Measurements from ENCODE around the gene BEAN1. TPM values are rescaled to one million over a fixed set of nuclear protein-coding genes. Genes with fewer than 3 reads are reported as not detected.
"Not testable (repeated sequence)": the region's sequence is repeated elsewhere in the genome, so short reads cannot be mapped to it uniquely, and the experiment has no call there.

The BEAN1 gene
- total RNA-seq, 1 donor from 2014 or later = 0.39 TPM

DNA sequence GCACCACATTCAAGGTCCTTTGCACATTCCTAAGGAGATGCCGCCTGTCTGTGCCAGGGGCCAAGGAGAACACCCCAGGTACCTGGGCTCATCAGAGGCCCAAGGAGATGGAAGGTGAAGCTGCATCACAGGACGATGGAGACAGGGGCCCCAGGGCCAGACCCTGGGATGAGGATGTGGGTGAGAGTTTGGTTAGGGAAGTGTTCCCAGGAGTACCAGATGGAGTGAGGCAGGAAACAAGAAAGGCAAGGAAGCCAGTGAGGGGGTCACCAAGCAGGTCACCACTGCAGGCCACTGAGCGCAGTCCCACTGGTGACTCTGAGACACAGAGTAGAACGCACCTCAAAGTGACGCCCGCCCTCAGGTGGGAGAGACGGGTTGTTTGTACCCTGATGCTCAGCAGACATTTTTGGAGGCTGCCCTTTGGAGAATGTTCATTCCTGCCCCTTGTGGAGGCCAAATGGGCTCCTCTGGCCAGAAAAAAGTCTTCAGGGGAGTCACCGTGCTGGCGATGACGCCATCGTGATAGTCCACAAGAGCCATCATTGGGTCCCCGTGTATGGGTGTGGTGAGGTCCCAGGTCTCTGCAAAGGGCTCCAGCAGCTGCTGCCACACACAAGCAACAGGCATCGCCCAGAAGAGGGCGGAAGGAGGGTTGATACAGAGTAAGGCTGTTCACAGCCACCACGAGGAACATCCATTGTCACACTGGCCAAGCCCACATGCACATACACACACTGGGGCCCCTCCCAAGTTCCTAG is 57.5 kb downstream of the BEAN1 start:
- DNase-seq (ENCODE audit: low read depth in 2 of 2) = no peak

DNA sequence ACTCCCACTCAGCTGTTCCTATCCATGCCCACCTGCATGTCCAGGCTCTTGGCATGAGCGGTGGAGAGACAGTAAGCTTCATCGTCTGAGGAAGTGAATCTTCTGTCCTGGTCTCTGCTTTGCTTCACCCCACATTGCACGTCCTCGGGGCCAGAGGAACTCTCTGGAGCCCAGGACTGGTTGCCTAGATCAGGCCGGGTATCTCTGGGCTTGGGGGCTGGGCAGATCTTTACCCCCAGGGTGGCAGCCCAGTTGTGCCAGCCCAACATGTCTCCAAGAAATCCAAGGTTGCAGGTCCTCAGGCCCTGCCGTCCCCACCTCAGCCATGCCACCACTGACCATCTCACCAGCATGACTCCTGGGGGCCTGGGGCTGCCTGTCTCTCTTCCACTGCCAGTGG is 58.3 kb downstream of the BEAN1 start:
- no peak for DNase-seq (ENCODE audit: low read depth in 2 of 2)

- no peak for DNase-seq (ENCODE audit: low read depth in 2 of 2)
Observed at GRCh38 chr16:66486199-66486772, 59.2 kb downstream of the BEAN1 start.

DNA sequence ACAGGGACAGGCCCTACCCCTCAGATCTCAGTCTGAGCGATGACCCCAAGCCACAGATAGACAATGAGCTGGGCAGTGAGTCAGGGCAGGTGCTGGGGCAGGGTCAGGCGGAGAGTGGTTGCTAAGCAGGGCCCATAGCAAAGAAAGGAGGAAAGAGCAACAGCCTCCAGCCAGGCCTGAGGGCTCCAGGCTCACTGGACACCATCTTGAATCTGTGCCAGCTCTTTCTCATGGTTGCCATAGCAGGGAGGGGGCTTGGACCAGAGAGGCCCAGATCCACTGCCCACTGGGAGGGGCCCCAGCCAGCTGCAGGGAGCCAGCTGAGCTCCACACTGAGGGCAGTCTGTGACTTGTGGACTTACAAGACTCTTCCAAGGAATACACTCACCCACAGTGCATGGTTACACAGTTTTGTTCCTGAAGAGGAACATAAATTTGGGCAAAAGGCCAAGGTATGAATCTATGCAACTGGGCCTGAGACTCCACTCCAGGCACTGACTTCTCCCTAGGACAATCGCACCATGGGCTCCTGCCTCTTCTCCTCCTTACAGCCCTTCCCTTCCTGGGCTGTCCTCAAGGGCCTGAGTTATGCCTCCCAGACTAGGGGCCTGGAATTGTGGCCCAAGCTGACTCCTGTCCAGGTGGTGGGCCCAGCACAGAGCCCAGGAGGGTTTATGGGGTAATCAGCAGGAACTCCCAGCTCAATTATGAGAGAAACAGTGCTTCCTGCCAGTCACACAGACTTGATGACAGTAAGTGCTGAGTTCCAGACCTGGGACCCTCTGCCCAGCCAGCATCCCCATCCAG is 59.9 kb downstream of the BEAN1 start:
- DNase-seq (ENCODE audit: low read depth in 2 of 2) = peak; percentile 67 to 69

GRCh38 chr16:66487580-66488275 is 60.6 kb downstream of the BEAN1 start:
- DNase-seq (ENCODE audit: low read depth in 2 of 2) = no peak

DNA sequence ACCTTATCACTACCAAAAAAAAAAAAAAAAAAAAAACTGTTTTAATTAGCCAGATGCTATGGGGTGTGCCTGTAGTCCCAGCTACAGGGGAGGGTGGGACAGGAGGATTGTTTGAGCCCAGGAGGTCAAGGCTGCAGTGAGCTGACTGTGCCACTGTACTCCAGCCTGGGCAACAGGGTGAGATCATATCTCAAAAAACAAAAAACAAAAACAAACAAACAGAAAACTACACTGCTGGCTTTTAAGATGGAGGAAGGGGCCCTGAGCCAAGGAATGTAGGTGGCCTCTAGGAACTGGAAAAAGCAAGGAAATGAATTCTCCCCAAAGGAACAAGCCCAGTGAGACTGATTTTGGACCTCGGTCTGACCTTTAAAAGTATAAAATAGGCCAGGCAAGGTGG is 61.4 kb downstream of the BEAN1 start:
- no peak for DNase-seq (ENCODE audit: low read depth in 2 of 2)

DNA sequence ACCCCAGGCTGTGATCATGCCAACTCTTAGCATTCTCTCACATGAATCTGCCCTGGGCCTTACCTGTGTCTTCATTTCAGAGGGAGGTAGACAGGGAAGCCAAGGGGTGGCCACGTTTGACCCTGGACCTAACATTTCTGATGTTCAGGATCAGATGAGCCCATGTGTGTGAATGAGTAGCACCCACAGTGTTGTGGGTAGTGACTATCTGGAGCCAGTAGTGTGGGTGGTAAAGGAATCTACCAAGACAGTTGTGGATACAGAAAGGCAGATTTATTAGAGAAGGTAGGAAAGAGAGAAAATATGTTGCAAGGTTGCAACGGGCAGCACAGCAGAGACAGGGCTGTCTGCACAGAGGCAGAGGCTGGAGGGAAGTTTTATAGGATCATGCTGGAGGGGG is 62.3 kb downstream of the BEAN1 start:
- no peak for DNase-seq (ENCODE audit: low read depth in 2 of 2)

DNA sequence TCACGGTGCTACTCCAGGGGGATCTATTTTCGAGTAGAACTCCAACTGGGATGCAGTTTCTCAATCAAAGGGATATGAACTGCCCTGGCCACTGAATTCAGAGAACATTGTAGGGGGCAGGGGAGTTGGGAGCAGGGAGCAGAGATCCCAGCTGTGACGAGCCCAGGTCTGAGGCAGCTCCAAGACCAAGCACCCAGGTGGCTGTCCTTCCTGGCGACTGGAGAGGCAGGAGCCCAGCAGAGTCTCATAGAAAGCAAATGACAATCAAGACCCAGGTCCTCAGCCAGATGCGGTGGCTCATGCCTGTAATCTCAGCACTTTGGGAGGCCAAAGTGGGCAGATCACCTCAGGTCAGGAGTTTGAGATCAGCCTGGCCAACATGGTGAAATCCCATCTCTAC is 62.7 kb downstream of the BEAN1 start:
- no peak for DNase-seq (ENCODE audit: low read depth in 2 of 2)

GRCh38 chr16:66490774-66491715 is 64.0 kb downstream of the BEAN1 start:
- DNase-seq (ENCODE audit: low read depth in 2 of 2) = no peak

- DNase-seq (ENCODE audit: low read depth in 2 of 2) = no peak
Observed at GRCh38 chr16:66491716-66492064, 64.6 kb downstream of the BEAN1 start.

GRCh38 chr16:66493490-66494401 is 66.7 kb downstream of the BEAN1 start:
- no peak for DNase-seq (ENCODE audit: low read depth in 2 of 2)

GRCh38 chr16:66494916-66495315 is 67.8 kb downstream of the BEAN1 start:
- no peak for DNase-seq (ENCODE audit: low read depth in 2 of 2)

- DNase-seq (ENCODE audit: low read depth in 2 of 2) = no peak
Observed at GRCh38 chr16:66495440-66495839, 68.3 kb downstream of the BEAN1 start.

GRCh38 chr16:66496226-66496625 is 69.1 kb downstream of the BEAN1 start:
- DNase-seq (ENCODE audit: low read depth in 2 of 2) = not testable (repeated sequence)

- DNase-seq (ENCODE audit: low read depth in 2 of 2) = not testable (repeated sequence)
Observed at GRCh38 chr16:66497921-66498320, 70.8 kb downstream of the BEAN1 start.

GRCh38 chr16:66501563-66501962 is 74.5 kb downstream of the BEAN1 start:
- DNase-seq (ENCODE audit: low read depth in 2 of 2) = not testable (repeated sequence)

DNA sequence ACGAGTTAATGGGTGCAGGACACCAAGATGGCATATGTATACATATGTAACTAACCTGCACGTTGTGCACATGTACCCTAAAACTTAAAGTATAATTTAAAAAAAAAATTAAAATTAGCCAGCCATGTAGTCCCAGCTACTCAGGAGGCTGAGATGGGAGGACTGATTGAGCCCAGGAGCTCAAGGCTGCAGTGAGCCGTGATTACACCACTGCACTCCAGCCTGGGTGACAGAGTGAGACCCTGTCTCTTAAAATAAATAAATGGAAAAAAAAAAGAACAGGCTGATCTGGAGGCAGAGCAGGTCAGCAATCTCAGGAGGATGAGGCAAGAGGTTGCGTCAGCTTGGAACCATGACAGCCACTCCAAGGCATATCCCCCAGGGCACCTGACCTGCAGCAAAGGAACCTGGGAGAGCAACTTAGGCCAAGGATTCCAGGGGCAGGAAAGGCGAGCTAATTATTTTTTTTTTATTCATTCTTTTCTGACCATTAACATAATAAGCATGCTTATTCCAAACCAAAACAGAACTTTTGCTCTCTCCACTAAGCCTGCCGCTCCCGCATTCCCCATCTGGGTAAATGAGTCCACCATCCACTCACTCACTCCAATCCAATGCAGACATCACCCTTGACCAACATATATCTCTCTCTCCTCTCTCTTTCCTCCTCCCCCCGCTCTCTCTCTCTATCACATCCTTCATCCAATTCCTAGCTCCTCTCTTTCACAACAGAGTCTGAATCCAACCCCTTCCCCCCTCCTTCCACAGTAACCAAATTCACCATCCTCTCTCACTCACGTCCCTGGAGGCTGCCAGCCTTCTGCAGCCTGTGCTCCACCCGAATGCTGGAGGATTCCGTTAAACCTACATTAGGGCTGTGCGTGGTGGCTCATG is 75.2 kb downstream of the BEAN1 start:
- DNase-seq (ENCODE audit: low read depth in 2 of 2) = no peak

DNA sequence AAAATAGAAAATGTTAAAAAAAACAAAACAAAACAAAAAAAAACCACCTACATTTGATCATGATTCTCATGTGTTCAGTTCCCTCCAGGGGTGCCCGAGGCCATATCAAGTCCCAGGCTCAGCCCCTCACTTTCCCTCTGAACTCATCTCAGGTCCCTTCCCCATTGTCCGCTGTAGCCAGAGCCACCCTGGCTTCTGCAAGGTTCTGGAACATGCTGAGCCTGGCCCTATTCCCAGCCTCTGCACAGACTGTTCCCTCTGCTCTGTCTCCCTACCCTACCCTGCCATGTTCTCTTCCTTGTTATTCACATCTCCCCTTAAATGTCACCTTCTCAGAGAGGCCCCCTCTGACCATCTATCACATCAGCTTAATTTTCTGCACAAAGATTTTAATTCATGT is 75.9 kb downstream of the BEAN1 start:
- DNase-seq (ENCODE audit: low read depth in 2 of 2) = no peak

DNA sequence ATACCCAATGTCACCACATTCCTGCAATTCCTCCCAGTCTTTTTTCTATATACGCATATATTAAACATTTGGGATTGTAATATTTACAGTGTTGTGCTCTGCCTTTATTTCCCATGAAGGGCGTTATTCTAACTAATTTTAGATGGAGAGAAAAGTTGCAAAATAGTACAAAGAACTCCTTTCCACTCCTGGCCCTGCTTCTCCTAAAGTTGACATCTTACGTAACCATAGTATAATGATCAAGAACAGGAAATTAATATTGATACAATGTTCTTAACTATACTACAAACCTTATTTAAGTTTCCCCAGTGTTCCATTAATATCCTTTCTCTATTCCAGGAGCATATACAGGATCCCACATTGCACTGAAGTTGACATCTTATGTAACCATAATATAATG is 76.5 kb downstream of the BEAN1 start:
- no peak for DNase-seq (ENCODE audit: low read depth in 2 of 2)
